A673 (cell line): ENCODE data around the gene OGA.

Source experiments
- EZH2 ChIP-seq: fragments of 200-600 bp; sonication (generic); IDR thresholded peaks from 2 replicates; pipeline ENCODE4 v1.6.1; 2017; ENCODE audit warnings: borderline replicate concordance, low read depth, mild to moderate bottlenecking, mixed read lengths, antibody characterized with exemption, low read length; ENCODE audit not compliant: poor library complexity, severe bottlenecking
- TF ChIP-seq, protein P1 (sequence below): fragments of 300-800, 200-600 bp; sonication (generic); conservative IDR thresholded peaks from 2 replicates; pipeline ENCODE4 v1.5.1; 2017; ENCODE audit warnings: low read depth, mild to moderate bottlenecking, antibody characterized with exemption, low read length, moderate library complexity, mixed read lengths

DNA sequence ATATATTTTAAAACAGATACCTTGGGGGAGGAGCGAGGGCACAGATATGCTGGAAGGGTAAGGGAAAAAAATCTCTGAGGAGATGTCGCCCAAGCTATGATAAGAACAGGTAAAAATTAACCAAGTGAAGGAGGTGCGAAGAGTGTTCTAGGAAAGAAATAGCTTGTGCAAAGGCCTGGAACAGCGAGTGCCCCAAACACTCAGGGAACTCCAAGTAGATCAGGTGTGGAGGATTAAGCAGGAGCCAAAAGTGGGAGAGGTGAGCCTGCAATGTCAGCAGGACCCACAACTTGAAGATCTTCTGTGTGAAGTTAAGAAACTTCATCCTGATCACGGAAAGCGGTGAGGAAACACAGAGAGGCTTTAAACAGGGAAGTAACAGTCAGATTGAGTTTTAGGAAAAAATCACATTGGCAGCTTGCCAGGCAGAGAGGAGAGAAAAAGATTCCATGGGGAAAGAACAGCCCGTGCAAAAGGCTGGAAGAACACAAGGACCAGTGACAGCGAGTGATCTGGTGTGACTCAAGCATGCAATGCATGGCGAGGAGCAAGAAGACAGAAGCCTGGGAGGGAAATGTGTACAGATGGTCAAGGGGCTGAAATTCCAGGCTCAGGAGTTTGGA is 73.1 kb downstream of the OGA start:
- TF ChIP-seq, protein P1, sequence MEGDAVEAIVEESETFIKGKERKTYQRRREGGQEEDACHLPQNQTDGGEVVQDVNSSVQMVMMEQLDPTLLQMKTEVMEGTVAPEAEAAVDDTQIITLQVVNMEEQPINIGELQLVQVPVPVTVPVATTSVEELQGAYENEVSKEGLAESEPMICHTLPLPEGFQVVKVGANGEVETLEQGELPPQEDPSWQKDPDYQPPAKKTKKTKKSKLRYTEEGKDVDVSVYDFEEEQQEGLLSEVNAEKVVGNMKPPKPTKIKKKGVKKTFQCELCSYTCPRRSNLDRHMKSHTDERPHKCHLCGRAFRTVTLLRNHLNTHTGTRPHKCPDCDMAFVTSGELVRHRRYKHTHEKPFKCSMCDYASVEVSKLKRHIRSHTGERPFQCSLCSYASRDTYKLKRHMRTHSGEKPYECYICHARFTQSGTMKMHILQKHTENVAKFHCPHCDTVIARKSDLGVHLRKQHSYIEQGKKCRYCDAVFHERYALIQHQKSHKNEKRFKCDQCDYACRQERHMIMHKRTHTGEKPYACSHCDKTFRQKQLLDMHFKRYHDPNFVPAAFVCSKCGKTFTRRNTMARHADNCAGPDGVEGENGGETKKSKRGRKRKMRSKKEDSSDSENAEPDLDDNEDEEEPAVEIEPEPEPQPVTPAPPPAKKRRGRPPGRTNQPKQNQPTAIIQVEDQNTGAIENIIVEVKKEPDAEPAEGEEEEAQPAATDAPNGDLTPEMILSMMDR, result no peak
- TF ChIP-seq EZH2, result no peak
